Measurements from ENCODE around the gene HOXA4. TPM values are rescaled to one million over a fixed set of nuclear protein-coding genes. Genes with fewer than 3 reads are reported as not detected.

Gene HOXA4
- total RNA-seq, 1 donor from 2014 or later: 0.30 TPM

GRCh38 chr7:27113991-27114769 is 16.4 kb downstream of the HOXA4 start:
- Mint-ChIP-seq H3K9me3 (ENCODE audit: low read depth) (no peaks in the 10 kb centered on the region), H3K4me3 (ENCODE audit: unreplicated experiment) (peak overlapping the region; percentile 63), H3K27me3 (ENCODE audit: low read depth) (peaks cover 82% of the 10 kb centered on the region), H3K36me3 (ENCODE audit: low read depth) (peaks cover 10% of the 10 kb centered on the region), H3K4me1 (ENCODE audit: low read depth) (peaks cover 12% of the 10 kb centered on the region), H3K27ac (ENCODE audit: unreplicated experiment) (peak overlapping the region; percentile 82)
- no peak for TF ChIP-seq CTCF (IDR thresholded peaks at IDR 0.05)
- DNase-seq (ENCODE audit: low spot score): no peak

GRCh38 chr7:27112955-27113949 is 17.3 kb downstream of the HOXA4 start:
- H3K4me3 Mint-ChIP-seq (ENCODE audit: unreplicated experiment): peak overlapping the region; percentile 73
- DNase-seq (ENCODE audit: low spot score): no peak

DNA sequence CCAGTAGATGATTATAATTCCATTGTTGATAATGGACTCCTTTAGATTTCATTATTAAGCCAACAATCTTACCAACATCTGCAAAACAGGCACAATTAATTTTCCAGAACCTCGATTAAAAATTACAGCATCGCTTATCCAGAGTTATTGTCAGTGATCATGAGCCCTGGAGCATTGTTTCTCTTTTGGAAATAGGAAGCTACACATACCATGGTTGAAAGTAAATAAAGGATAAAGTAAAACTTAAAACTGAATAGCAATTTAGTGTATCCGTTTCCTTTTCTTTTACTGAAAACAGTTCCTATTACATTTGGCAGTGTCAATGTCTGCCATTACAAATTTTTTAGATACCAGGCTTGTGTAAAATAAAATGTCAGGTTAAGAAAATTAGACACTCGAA is 18.2 kb downstream of the HOXA4 start:
- Mint-ChIP-seq H3K27ac (ENCODE audit: unreplicated experiment) (peak overlapping the region; percentile 27), H3K4me3 (ENCODE audit: unreplicated experiment) (peak overlapping the region; percentile 73), H3K27me3 (ENCODE audit: low read depth) (peaks cover 75% of the 10 kb centered on the region)

More at GRCh38 chr7:27112955-27113949, 17.3 kb downstream of the HOXA4 start:
- peaks cover 8% of the 10 kb centered on the region for H3K36me3 Mint-ChIP-seq (ENCODE audit: low read depth)
- peak overlapping the region; percentile 74 for H3K27ac Mint-ChIP-seq (ENCODE audit: unreplicated experiment)
- no peaks in the 10 kb centered on the region for H3K9me3 Mint-ChIP-seq (ENCODE audit: low read depth)
- peaks cover 18% of the 10 kb centered on the region for H3K4me1 Mint-ChIP-seq (ENCODE audit: low read depth)
- peaks cover 81% of the 10 kb centered on the region for H3K27me3 Mint-ChIP-seq (ENCODE audit: low read depth)
- no peak for TF ChIP-seq CTCF (IDR thresholded peaks at IDR 0.05)

DNA sequence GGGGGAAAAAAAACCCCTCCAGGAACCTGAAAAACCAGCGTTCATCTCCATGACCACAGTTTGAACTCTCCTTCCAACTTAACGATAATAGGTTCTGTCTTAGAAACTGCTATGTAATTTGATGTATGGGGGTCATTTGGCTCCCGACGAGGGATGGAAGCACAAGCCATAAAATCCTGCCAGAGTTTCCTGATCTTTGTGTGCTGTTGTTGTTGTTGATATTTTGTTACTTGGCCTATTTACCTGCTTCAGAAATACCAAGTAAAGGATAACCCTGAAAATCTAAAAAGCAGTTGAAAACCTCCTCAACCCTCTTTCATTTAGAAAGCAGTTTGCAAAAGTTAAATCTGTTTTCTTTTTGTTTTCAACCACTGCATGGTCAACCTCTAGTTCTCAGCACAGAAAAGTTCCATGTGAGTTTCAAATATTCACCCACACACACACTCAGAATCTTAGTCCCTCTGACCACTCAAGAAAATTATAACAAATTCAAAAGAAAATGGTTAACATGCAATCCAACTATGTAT is 18.7 kb downstream of the HOXA4 start:
- peaks cover 28% of the 10 kb centered on the region for H3K4me1 Mint-ChIP-seq (ENCODE audit: low read depth)
- peaks cover 8% of the 10 kb centered on the region for H3K36me3 Mint-ChIP-seq (ENCODE audit: low read depth)
- H3K4me3 Mint-ChIP-seq (ENCODE audit: unreplicated experiment): peak overlapping the region; percentile 73
- peak overlapping the region; percentile 65 for H3K27ac Mint-ChIP-seq (ENCODE audit: unreplicated experiment)
- H3K27me3 Mint-ChIP-seq (ENCODE audit: low read depth): peaks cover 69% of the 10 kb centered on the region
- no peaks in the 10 kb centered on the region for H3K9me3 Mint-ChIP-seq (ENCODE audit: low read depth)
- no peak for TF ChIP-seq CTCF (IDR thresholded peaks at IDR 0.05)
- DNase-seq (ENCODE audit: low spot score): no peak

More for the DNA sequence above, 18.2 kb downstream of the HOXA4 start:
- TF ChIP-seq CTCF (IDR thresholded peaks at IDR 0.05): no peak
- no peak for DNase-seq (ENCODE audit: low spot score)
- peaks cover 8% of the 10 kb centered on the region for H3K36me3 Mint-ChIP-seq (ENCODE audit: low read depth)
- H3K9me3 Mint-ChIP-seq (ENCODE audit: low read depth): no peaks in the 10 kb centered on the region
- peaks cover 24% of the 10 kb centered on the region for H3K4me1 Mint-ChIP-seq (ENCODE audit: low read depth)

All from chondrocyte (in vitro differentiated cells).